Measurements from ENCODE around the gene LITAF. TPM values are rescaled to one million over a fixed set of nuclear protein-coding genes. Genes with fewer than 3 reads are reported as not detected.

The LITAF gene
- total RNA-seq, 1 donor from 2014 or later, result 47.6 TPM

- H3K4me1 Mint-ChIP-seq (ENCODE audit: low read depth), result peaks cover 17% of the 10 kb centered on the region
- DNase-seq (ENCODE audit: low spot score, unreplicated experiment), result no peak
- peaks cover 3% of the 10 kb centered on the region for H3K27me3 Mint-ChIP-seq
- no peak for TF ChIP-seq CTCF (IDR thresholded peaks at IDR 0.05; ENCODE audit: unreplicated experiment)
- peak overlapping the region; percentile 33 for H3K27ac Mint-ChIP-seq
- no peaks in the 10 kb centered on the region for H3K36me3 Mint-ChIP-seq (ENCODE audit: insufficient read depth)
- no peaks in the 10 kb centered on the region for H3K9me3 Mint-ChIP-seq (ENCODE audit: low read depth)
- no peak overlapping the region for H3K4me3 Mint-ChIP-seq (ENCODE audit: low read depth)
Observed at GRCh38 chr16:11633113-11633512, 46.4 kb upstream of the LITAF start.

- Mint-ChIP-seq H3K4me1 (ENCODE audit: low read depth) (peaks cover 17% of the 10 kb centered on the region), H3K36me3 (ENCODE audit: insufficient read depth) (no peaks in the 10 kb centered on the region), H3K4me3 (ENCODE audit: low read depth) (no peak overlapping the region), H3K27me3 (peaks cover 3% of the 10 kb centered on the region), H3K27ac (peak overlapping the region; percentile 33), H3K9me3 (ENCODE audit: low read depth) (no peaks in the 10 kb centered on the region)
- DNase-seq (ENCODE audit: low spot score, unreplicated experiment), result no peak
- no peak for TF ChIP-seq CTCF (IDR thresholded peaks at IDR 0.05; ENCODE audit: unreplicated experiment)
Observed at GRCh38 chr16:11632455-11632939, 45.8 kb upstream of the LITAF start.

- no peak for DNase-seq (ENCODE audit: low spot score, unreplicated experiment)
- no peaks in the 10 kb centered on the region for H3K36me3 Mint-ChIP-seq (ENCODE audit: insufficient read depth)
- H3K9me3 Mint-ChIP-seq (ENCODE audit: low read depth), result no peaks in the 10 kb centered on the region
- H3K4me3 Mint-ChIP-seq (ENCODE audit: low read depth), result no peak overlapping the region
- peaks cover 13% of the 10 kb centered on the region for H3K4me1 Mint-ChIP-seq (ENCODE audit: low read depth)
- H3K27me3 Mint-ChIP-seq, result peaks cover 3% of the 10 kb centered on the region
- H3K27ac Mint-ChIP-seq, result no peak overlapping the region
- no peak for TF ChIP-seq CTCF (IDR thresholded peaks at IDR 0.05; ENCODE audit: unreplicated experiment)
Observed at GRCh38 chr16:11631214-11631613, 44.5 kb upstream of the LITAF start.

GRCh38 chr16:11630768-11631056 lies 44.0 kb upstream of the LITAF start:
- no peak overlapping the region for H3K4me3 Mint-ChIP-seq (ENCODE audit: low read depth)
- peaks cover 3% of the 10 kb centered on the region for H3K27me3 Mint-ChIP-seq
- H3K36me3 Mint-ChIP-seq (ENCODE audit: insufficient read depth), result no peaks in the 10 kb centered on the region
- DNase-seq (ENCODE audit: low spot score, unreplicated experiment), result no peak
- H3K27ac Mint-ChIP-seq, result no peak overlapping the region
- no peak for TF ChIP-seq CTCF (IDR thresholded peaks at IDR 0.05; ENCODE audit: unreplicated experiment)
- H3K4me1 Mint-ChIP-seq (ENCODE audit: low read depth), result peaks cover 12% of the 10 kb centered on the region
- H3K9me3 Mint-ChIP-seq (ENCODE audit: low read depth), result no peaks in the 10 kb centered on the region

- Mint-ChIP-seq H3K4me3 (ENCODE audit: low read depth) (no peak overlapping the region), H3K4me1 (ENCODE audit: low read depth) (peaks cover 7% of the 10 kb centered on the region)
- no peak for DNase-seq (ENCODE audit: low spot score, unreplicated experiment)
Observed at GRCh38 chr16:11630046-11630767, 43.5 kb upstream of the LITAF start.

More at GRCh38 chr16:11630046-11630767, 43.5 kb upstream of the LITAF start:
- no peaks in the 10 kb centered on the region for H3K9me3 Mint-ChIP-seq (ENCODE audit: low read depth)
- no peak for TF ChIP-seq CTCF (IDR thresholded peaks at IDR 0.05; ENCODE audit: unreplicated experiment)
- H3K27me3 Mint-ChIP-seq, result peaks cover 3% of the 10 kb centered on the region
- no peaks in the 10 kb centered on the region for H3K36me3 Mint-ChIP-seq (ENCODE audit: insufficient read depth)
- H3K27ac Mint-ChIP-seq, result no peak overlapping the region

Data from progenitor cell of endocrine pancreas (in vitro differentiated cells).